ENCODE measurements around the gene MEGF6.
"Not testable (repeated sequence)": the region's sequence is repeated elsewhere in the genome, so short reads cannot be mapped to it uniquely, and the experiment has no call there.

MEGF6 gene

DNA sequence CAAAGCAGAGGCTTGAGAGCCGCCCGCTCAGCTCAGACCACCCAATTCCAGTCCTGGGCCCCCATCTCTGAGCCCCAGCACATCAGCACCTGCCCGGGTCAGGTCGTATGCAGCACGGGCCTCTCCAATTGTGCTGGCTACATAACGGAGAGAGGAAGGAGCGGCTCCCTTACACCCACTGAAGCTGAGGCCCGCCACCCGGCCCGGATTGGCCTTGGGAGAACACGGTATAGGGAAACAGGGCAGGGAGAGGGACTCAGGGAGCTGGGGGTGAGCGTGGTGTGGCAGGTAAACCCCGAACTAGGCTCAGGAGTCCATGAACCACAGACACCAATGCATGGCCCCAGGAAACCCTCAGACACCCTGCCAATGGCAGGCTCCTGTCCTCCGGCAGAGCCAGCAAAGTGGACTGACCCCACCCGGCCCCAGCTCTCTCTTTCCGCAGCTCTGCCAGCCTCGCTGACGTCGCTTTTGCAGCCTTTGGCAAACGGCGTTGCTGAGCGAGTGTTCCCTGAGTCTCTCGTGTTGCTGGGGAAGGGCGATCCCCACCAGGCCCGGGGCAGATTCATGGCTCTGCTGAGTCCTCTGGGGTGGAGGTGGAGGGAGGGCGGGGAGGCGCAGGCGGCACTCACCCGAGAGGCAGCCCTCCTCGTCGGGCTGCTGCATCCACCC lies 16.5 kb downstream of the MEGF6 start:
- DNase-seq (ENCODE audit: low spot score), result no peak

DNA sequence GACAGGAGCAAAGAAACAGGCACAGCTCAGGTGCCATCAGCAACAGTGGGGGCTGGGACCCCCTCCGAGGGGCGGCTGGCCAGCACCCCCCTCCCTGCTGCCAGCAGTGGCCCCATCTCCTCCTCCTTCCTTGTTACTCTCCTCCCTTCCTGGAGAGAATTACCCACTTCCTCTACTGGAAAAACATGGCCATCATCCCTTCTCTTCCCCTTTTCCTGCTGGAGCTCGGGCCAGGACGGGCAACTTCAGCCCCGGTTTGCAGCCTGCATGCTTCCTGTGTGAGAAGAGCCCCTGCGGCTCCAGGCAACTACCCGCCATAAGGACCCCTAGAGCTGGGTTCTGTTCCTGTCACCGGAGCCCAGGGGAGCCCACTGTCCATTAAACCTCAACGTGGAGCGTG lies 17.6 kb downstream of the MEGF6 start:
- DNase-seq (ENCODE audit: low spot score), result no peak

GRCh38 chr1:3593334-3593733 lies 18.0 kb downstream of the MEGF6 start:
- no peak for DNase-seq (ENCODE audit: low spot score)

GRCh38 chr1:3590951-3591865 lies 20.1 kb downstream of the MEGF6 start:
- DNase-seq (ENCODE audit: low spot score), result no peak

- no peak for DNase-seq (ENCODE audit: low spot score)
Measured at GRCh38 chr1:3590139-3590763, 21.1 kb downstream of the MEGF6 start.

- no peak for DNase-seq (ENCODE audit: low spot score)
Measured at GRCh38 chr1:3588395-3588794, 22.9 kb downstream of the MEGF6 start.

- no peak for DNase-seq (ENCODE audit: low spot score)
Measured at GRCh38 chr1:3586986-3587759, 24.1 kb downstream of the MEGF6 start.

DNA sequence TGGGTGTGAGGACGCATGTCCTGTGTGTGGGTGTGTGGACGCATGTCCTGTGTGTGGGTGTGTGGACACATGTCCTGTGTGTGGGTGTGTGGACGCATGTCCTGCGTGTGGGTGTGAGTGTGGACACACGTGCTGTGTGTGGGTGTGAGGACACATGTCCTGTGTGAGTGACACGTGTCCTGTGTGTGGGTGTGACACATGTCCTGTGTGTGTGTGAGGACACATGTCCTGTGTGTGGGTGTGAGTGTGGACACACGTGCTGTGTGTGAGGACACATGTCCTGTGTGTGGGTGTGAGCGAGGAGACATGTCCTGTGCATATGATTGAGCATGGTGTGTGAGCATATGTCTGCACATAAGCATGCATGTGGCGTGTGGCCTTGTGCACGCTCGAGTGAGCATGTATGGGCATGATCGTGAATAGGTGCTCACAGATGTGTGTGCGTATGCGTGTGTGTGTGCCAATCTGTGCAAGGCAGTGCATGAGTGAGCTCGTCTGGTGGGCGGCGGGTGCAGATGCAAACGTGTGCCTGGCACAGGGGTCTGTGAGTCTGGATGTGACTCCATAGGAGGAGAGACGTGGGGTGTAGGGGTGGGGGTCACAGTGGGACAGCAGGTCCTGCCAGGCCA lies 25.3 kb downstream of the MEGF6 start:
- no peak for DNase-seq (ENCODE audit: low spot score)

DNA sequence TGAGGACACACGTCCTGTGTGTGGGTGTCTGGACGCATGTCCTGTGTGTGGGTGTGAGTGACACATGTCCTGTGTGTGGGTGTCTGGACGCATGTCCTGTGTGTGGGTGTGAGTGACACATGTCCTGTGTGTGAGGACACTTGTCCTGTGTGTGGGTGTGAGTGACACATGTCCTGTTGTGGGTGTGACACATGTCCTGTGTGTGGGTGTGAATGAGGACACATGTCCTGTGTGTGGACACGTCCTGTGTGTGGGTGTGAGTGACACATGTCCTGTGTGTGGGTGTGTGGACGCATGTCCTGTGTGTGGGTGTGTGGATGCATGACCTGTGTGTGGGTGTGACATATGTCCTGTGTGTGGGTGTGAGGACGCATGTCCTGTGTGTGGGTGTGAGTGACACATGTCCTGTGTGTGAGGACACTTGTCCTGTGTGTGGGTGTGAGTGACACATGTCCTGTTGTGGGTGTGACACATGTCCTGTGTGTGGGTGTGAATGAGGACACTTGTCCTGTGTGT lies 25.9 kb downstream of the MEGF6 start:
- DNase-seq (ENCODE audit: low spot score), result not testable (repeated sequence)

- DNase-seq (ENCODE audit: low spot score), result no peak
Measured at GRCh38 chr1:3584915-3585314, 26.4 kb downstream of the MEGF6 start.

- not testable (repeated sequence) for DNase-seq (ENCODE audit: low spot score)
Measured at GRCh38 chr1:3583751-3584150, 27.6 kb downstream of the MEGF6 start.

- no peak for DNase-seq (ENCODE audit: low spot score)
Measured at GRCh38 chr1:3581296-3582036, 29.8 kb downstream of the MEGF6 start.

GRCh38 chr1:3580231-3580630 lies 31.1 kb downstream of the MEGF6 start:
- no peak for DNase-seq (ENCODE audit: low spot score)

GRCh38 chr1:3579626-3580025 lies 31.7 kb downstream of the MEGF6 start:
- no peak for DNase-seq (ENCODE audit: low spot score)

DNA sequence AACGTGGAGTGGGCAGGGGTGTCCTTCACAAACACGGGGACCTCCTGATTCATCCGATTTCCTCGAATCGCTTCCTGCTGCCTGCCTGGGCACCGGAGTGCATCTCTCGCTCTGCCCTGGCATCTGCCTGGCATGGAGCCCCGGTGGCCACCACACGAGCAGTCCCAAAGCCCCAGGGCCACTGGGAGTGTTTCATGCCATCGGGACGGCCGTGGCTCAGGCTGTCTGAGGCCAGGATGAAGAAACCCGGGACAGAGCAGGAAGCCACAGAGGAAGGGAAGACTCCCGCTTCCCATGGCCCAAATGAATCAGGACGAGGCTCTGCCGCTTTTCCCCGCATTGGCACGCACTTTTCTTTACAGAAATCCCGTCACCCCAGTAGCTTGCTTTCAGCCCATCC lies 32.4 kb downstream of the MEGF6 start:
- DNase-seq (ENCODE audit: low spot score), result no peak

DNA sequence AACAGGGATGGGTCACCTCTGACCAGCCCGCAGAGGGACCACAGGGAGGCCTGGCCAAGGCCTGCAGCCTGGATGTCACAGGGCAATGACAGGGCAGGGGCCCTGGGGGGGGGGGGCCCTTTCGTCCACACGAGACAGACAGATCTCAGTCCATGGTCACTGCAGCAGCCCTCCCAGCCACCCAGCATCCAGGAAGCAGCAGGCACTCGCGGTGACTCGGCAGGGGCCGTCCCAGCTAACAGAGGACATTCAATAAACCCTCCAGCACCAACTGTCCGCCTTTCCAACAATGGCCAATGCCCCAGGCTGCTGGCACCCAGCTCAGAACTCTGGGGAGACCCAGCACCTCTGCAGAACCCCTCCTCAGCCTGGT lies 32.9 kb downstream of the MEGF6 start:
- DNase-seq (ENCODE audit: low spot score), result no peak

DNA sequence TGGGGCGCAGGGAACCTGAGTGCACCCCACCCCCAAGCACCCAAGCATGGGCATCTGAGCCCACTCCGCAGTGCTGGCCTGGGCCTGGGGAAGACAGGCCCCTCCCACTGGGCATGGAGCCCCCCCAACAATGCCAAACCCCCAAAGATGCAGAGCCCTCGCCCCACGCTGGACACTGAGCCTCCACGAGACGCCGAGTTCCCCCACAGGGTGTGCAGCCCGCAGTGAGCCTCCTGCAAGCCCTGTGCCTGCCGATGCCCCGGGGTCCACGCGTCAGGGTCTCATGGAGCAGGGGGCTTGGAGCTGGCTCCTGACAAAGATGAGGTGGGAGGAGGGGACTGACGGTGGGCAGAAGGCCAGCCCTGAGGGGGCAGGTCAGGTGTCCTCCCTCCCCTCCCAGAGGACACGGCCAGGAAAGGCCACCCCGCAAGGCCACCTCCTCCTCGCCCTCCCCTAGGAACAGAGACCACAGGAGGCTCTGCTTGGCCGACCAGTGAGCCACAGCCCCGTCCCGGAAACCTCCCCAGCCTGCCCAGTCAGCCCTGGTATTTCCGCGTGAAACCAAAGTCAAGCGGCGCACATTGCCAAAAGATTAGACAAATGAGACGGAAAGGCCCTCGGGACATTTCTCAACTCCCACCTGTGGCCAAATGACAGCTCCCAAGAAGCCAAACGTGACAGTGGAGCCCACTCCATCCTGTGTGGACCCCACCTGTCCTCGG lies 33.4 kb downstream of the MEGF6 start:
- DNase-seq (ENCODE audit: low spot score), result no peak

DNA sequence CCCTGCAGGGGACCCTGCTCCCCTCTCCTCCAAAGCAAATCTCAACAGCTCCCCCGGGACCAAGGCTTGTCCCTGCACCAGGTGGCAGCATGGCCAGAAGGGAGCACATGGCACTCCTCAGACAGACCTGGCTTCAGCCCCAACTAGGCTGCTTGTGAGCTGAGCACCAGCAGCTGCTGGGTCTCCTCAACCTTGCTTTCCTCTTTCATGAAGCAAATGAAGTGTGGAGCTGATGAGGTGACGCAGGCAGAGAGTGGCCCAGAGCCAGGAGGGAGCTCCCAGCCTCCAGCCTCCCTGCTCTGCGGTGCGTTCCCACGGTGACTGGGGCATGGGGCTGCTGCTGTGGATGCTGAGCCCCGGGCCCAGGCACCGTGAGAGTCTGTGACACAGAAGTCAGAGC lies 34.0 kb downstream of the MEGF6 start:
- no peak for DNase-seq (ENCODE audit: low spot score)

DNA sequence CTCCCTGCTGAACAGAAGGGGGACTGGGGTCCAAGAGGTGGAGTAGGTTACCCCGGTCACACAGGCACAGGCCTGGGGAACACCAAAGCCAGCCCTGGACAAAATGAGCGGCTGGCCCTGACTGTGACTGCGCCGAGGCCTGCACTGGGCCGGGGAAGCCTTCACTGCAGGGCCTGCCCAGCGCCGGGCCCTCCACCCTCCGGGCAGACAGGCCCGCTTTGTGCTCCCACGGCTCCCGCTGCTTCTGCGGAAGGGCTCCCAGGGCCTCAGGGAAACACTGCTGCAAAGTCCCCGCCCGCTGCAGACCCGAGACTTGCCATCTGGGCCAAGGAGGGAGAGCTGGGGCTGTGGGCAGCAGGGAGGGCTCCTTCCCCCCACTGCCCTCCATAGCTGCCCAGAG lies 35.3 kb downstream of the MEGF6 start:
- no peak for DNase-seq (ENCODE audit: low spot score)

DNA sequence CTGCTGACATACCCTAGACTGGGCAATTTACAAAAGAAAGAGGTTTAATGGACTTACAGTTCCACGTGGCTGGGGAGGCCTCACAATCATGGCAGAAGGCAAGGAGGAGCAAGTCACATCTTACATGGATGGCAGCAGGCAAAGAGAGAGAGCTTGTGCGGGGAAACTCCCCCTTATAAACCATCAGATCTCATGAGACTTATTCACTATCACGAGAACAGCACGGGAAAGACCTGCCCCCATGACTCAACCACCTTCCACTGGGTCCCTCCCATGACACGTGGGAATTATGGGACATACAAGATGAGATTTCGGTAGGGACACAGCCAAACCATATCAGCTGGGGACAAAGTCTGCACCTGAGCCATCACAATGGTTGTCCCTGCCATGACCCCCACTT lies 35.8 kb downstream of the MEGF6 start:
- DNase-seq (ENCODE audit: low spot score), result not testable (repeated sequence)

All from SK-N-DZ (cell line).